Uterus (tissue), 4 donors: ENCODE data around the gene RIC8B. TPM values are rescaled to one million over a fixed set of nuclear protein-coding genes. Genes with fewer than 3 reads are reported as not detected.

Source experiments
- DNase-seq, 2 donors: peaks; one replicate each; pipeline ENCODE4 v3.0.0-alpha.2; 2019 to 2020
- H3K27ac ChIP-seq, 2 donors: fragments of 200-600 bp; sonication (generic); 1 replicate in 1 of 2; 2 replicates in 1 of 2; pipeline ENCODE4 v1.5.1; 2016 to 2018
- H3K27me3 ChIP-seq, 2 donors: fragments of 200-600 bp; sonication (generic); one replicate each; pipeline ENCODE4 v1.5.1; 2018 to 2019; ENCODE audit warnings: control low read depth in 1 of 2
- H3K36me3 ChIP-seq, 2 donors: fragments of 200-600 bp; sonication (generic); one replicate each; pipeline ENCODE4 v1.5.1; 2019; ENCODE audit warnings: control low read depth in 1 of 2
- H3K4me1 ChIP-seq, 2 donors: fragments of 200-600 bp; sonication (generic); one replicate each; pipeline ENCODE4 v1.5.1; 2018 to 2019; ENCODE audit warnings: control low read depth in 1 of 2
- H3K4me3 ChIP-seq, 2 donors: fragments of 200-600 bp; sonication (generic); 1 replicate in 1 of 2; 2 replicates in 1 of 2; pipeline ENCODE4 v1.5.1; 2018 to 2019; ENCODE audit warnings: mild to moderate bottlenecking in 1 of 2
- H3K9me3 ChIP-seq, 2 donors: fragments of 200-600 bp; sonication (generic); one replicate each; pipeline ENCODE4 v1.5.1; 2019; ENCODE audit warnings: control low read depth in 1 of 2
- POLR2A ChIP-seq, 2 donors: fragments of 450-650 bp; IDR thresholded peaks; one replicate each; pipeline ENCODE4 v1.6.1; 2016; ENCODE audit warnings: antibody characterized with exemption in 2 of 2, mild to moderate bottlenecking in 1 of 2, moderate library complexity in 1 of 2
- intact Hi-C: fragments of 100-400 bp; cut with DNase I; formaldehyde crosslinking; loops from one replicate; pipeline ENCODE4 v1.15.1; 2023; ENCODE audit warnings: low total_unique reads
- total RNA-seq, 4 donors: library from RNA; depleted of rRNA in 3 of 4; stranded (reverse); fragments of >200 nt in 3 of 4; gene quantifications; one replicate each; pipeline versions ENCODE4 v1.1.0 to v1.2.4, GENCODE V29; 2014 to 2023
- TF ChIP-seq, protein P1 (sequence below), 4 experiments: fragments of 200-600 bp in 2 of 4; fragments of 450-650 bp in 2 of 4; sonication (generic) in 2 of 4; IDR thresholded peaks; one replicate each; pipeline ENCODE4 v1.5.1; 2016 to 2019; ENCODE audit warnings: antibody characterized with exemption in 4 of 4, mild to moderate bottlenecking in 2 of 4, moderate library complexity in 1 of 4
- donor health status: DM: yes; HTN: yes; CAD: no.

RIC8B gene
- total RNA-seq, 4 donors from 2014 or later: 23.1 to 49.7 (median 34.0) TPM

DNA sequence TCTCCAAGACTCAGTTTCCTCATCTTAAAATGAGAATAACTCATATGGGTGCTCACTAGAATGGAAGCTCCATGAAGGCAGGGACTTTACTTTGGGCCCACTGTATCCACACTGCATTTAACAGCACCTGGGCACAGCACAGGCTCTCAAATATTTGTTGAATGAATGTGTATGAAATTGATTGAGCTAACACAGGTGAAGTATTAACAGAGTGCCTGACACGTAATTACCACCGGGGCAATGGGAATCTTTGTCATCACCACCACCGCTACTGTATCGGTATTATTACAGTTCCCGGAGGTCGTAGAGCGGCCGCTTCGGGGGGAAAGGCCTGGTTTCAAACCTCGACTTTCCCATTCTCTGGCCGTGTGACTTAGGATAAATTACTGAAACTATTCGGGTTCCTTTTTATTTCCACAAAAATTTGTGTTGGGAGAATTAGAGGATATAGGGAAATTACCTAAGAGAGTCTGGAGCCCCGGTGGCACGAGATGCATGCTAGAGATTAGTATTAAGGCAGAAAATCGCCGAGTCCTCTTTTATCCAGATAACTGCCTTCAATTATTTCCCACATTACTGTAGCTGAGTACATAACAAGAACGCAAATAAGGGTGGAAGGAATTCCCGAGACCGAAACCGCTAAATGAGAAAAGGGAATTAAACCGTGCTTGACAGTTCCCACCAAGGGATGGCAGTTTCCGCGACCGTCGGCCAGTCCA is 1.0 kb upstream of the RIC8B start:
- no peaks in the 10 kb centered on the region for H3K9me3 ChIP-seq
- intact Hi-C loops: no loop called here
- H3K4me1 ChIP-seq: no peaks in the 10 kb centered on the region
- no peaks in the 10 kb centered on the region for H3K36me3 ChIP-seq
- peak overlapping the region; percentile 79 to 89 for H3K4me3 ChIP-seq
- DNase-seq: no peak
- peak overlapping the region; percentile 93 to 99 for H3K27ac ChIP-seq
- TF ChIP-seq, protein P1, sequence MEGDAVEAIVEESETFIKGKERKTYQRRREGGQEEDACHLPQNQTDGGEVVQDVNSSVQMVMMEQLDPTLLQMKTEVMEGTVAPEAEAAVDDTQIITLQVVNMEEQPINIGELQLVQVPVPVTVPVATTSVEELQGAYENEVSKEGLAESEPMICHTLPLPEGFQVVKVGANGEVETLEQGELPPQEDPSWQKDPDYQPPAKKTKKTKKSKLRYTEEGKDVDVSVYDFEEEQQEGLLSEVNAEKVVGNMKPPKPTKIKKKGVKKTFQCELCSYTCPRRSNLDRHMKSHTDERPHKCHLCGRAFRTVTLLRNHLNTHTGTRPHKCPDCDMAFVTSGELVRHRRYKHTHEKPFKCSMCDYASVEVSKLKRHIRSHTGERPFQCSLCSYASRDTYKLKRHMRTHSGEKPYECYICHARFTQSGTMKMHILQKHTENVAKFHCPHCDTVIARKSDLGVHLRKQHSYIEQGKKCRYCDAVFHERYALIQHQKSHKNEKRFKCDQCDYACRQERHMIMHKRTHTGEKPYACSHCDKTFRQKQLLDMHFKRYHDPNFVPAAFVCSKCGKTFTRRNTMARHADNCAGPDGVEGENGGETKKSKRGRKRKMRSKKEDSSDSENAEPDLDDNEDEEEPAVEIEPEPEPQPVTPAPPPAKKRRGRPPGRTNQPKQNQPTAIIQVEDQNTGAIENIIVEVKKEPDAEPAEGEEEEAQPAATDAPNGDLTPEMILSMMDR (IDR thresholded peaks at IDR 0.05): no peak
- TF ChIP-seq POLR2A (IDR thresholded peaks at IDR 0.05): no peak
- H3K27me3 ChIP-seq: no peaks in the 10 kb centered on the region

DNA sequence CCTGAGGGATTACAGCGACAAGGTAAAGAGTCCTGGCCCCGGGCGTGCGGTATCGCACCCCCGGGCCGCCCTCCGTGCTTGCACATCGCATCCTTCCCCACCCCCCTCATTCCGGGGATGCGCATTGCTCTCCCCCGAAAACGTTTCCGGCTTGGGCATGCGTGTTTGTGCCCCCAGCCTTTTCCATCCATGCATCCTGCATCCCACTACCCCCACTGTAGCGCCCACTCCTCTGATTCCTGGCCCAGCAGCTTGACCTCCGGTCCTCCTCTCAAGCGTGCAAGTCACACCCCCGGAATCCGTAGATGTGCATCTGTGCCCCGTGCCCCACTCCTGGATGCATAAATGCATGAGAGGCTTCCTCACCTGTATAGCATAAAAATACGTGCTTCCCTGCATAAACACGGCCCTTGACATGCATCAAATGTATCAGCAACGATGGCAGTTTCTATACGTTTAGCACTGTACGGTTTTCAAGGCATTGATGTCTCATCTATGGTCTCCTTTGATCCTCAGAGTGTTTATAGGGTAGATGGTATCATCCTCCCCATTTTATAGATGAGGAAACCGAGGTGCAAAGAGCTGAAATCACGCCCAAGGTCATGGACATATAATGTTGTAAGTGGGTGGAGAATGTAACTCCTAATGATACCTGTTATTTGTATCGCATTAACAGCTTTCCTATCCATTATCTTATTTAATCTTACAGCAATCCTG is 484 bp downstream of the RIC8B start:
- TF ChIP-seq, protein P1 (IDR thresholded peaks at IDR 0.05): no peak
- TF ChIP-seq POLR2A (IDR thresholded peaks at IDR 0.05): no peak
- no peak for DNase-seq
- Histone ChIP-seq H3K27ac (peak overlapping the region; percentile 93 to 99), H3K4me1 (no peaks in the 10 kb centered on the region), H3K36me3 (no peaks in the 10 kb centered on the region), H3K27me3 (no peaks in the 10 kb centered on the region), H3K4me3 (peak overlapping the region; percentile 79 to 89), H3K9me3 (no peaks in the 10 kb centered on the region)
- intact Hi-C loops: no loop called here

DNA sequence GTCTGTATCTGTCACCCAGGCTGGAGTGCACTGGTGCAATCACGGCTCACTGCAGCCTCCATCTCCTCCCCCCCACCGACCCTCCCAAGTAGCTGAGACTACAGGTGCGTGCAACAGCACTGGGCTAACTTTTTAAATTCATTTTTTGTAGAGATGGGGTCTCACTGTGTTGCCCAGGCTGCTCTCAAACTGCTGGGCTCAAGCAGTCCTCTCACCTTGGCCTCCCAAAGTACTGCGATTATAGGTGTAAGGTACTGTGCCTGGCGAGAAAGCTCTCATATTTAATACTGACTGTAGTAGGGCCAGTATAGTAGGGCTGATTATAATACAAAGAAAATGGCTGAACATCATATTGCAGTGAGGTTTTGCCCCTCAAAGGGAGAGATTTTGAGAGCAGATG is 2.4 kb downstream of the RIC8B start:
- Histone ChIP-seq H3K4me3 (no peak overlapping the region), H3K4me1 (no peaks in the 10 kb centered on the region), H3K27ac (no peak overlapping the region), H3K36me3 (no peaks in the 10 kb centered on the region), H3K27me3 (no peaks in the 10 kb centered on the region), H3K9me3 (no peaks in the 10 kb centered on the region)
- TF ChIP-seq POLR2A (IDR thresholded peaks at IDR 0.05): no peak
- TF ChIP-seq, protein P1 (IDR thresholded peaks at IDR 0.05): no peak
- no peak for DNase-seq
- intact Hi-C loops: no loop called here

DNA sequence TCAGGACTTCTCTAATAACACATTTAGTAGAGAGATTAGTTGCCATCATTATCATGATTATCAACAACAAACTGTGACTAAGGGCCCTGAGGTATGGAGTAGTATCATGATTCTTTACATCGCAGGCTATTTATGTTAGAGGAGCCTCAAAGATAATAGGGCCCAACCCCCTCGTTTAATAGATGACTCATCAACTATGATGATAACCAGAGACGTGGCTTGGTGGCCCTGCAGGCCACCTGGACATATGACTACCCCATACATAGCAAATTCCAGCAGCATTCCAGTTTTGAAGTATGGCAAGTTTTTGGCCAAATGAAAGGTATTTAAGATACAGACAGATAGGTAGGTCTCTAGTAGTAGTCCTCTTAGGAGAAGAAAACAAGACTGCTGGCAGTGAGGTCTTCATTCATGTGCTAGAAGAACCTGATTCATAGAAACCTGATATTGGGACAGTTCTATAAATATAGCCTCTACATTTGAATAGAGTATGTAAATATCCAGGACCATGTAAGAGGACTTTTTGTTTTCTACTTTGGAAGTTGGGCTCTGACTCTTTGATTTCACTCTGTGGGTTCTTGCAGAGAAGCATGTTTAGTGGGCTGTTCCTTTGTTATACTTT is 5.6 kb downstream of the RIC8B start:
- Histone ChIP-seq H3K4me1 (no peaks in the 10 kb centered on the region), H3K36me3 (no peaks in the 10 kb centered on the region), H3K27me3 (no peaks in the 10 kb centered on the region), H3K4me3 (no peak overlapping the region), H3K9me3 (no peaks in the 10 kb centered on the region), H3K27ac (no peak overlapping the region)
- TF ChIP-seq, protein P1 (IDR thresholded peaks at IDR 0.05): no peak
- no peak for TF ChIP-seq POLR2A (IDR thresholded peaks at IDR 0.05)
- no peak for DNase-seq
- intact Hi-C loops: no loop called here

DNA sequence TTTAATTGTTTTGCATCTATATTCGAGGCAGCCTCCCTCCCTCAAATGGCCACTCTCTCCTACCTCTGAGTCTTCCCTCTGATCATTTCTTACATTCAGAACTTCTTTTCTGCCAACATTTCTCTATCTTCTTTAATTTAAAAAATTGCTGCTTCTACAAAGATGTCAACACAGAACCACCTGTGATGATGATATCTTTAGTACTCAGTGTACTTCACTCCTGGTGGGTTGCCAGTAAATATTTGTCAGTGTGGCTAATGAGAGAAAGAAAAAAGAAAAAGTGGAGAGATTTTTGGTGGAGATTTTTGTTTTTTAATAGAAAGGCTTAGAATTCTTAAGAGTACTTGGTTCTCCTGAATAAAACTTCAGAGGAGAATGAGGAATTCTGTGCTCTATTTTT is 8.1 kb downstream of the RIC8B start:
- intact Hi-C loops: no loop called here
- H3K4me1 ChIP-seq: no peaks in the 10 kb centered on the region
- DNase-seq: no peak
- TF ChIP-seq POLR2A (IDR thresholded peaks at IDR 0.05): no peak
- TF ChIP-seq, protein P1 (IDR thresholded peaks at IDR 0.05): no peak
- H3K27me3 ChIP-seq: no peaks in the 10 kb centered on the region
- H3K9me3 ChIP-seq: no peaks in the 10 kb centered on the region
- H3K4me3 ChIP-seq: no peak overlapping the region
- no peaks in the 10 kb centered on the region for H3K36me3 ChIP-seq
- no peak overlapping the region for H3K27ac ChIP-seq
